ENCODE measurements around the gene SLC38A8.

The SLC38A8 gene

GRCh38 chr16:84013787-84014569, 28.6 kb downstream of the SLC38A8 start:
- peak; percentile 82 for ATAC-seq
- H3K36me3 Mint-ChIP-seq: no peaks in the 10 kb centered on the region
- H3K9me3 Mint-ChIP-seq: peaks cover 9% of the 10 kb centered on the region
- peak; percentile 15 to 75 for DNase-seq (ENCODE audit: low spot score in 2 of 2)
- peak overlapping the region; percentile 34 for H3K4me3 Mint-ChIP-seq
- peaks cover 10% of the 10 kb centered on the region for H3K4me1 Mint-ChIP-seq
- peak overlapping the region; percentile 54 for H3K27ac Mint-ChIP-seq

GRCh38 chr16:84009282-84009681, 33.3 kb downstream of the SLC38A8 start:
- H3K4me3 Mint-ChIP-seq: no peak overlapping the region
- H3K36me3 Mint-ChIP-seq: no peaks in the 10 kb centered on the region
- no peak overlapping the region for H3K27ac Mint-ChIP-seq
- ATAC-seq: no peak
- H3K4me1 Mint-ChIP-seq: peaks cover 3% of the 10 kb centered on the region
- no peaks in the 10 kb centered on the region for H3K9me3 Mint-ChIP-seq
- DNase-seq (ENCODE audit: low spot score in 2 of 2): no peak

GRCh38 chr16:84007965-84008364, 34.6 kb downstream of the SLC38A8 start:
- Mint-ChIP-seq H3K27ac (no peak overlapping the region), H3K36me3 (no peaks in the 10 kb centered on the region), H3K4me1 (no peaks in the 10 kb centered on the region), H3K9me3 (no peaks in the 10 kb centered on the region), H3K4me3 (no peak overlapping the region)
- ATAC-seq (no peak), DNase-seq (ENCODE audit: low spot score in 2 of 2) (no peak)

- DNase-seq (ENCODE audit: low spot score in 2 of 2) (no peak), ATAC-seq (no peak)
- Mint-ChIP-seq H3K4me3 (no peak overlapping the region), H3K9me3 (no peaks in the 10 kb centered on the region), H3K27ac (no peak overlapping the region), H3K4me1 (no peaks in the 10 kb centered on the region), H3K36me3 (no peaks in the 10 kb centered on the region)
Measured at GRCh38 chr16:84007520-84007919, 35.1 kb downstream of the SLC38A8 start.

- Mint-ChIP-seq H3K27ac (no peak overlapping the region), H3K4me1 (no peaks in the 10 kb centered on the region), H3K4me3 (no peak overlapping the region), H3K9me3 (no peaks in the 10 kb centered on the region), H3K36me3 (no peaks in the 10 kb centered on the region)
- no peak for ATAC-seq
- no peak for DNase-seq (ENCODE audit: low spot score in 2 of 2)
Measured at GRCh38 chr16:84005391-84005790, 37.2 kb downstream of the SLC38A8 start.

GRCh38 chr16:84004442-84004841, 38.2 kb downstream of the SLC38A8 start:
- ATAC-seq: no peak
- Mint-ChIP-seq H3K27ac (no peak overlapping the region), H3K36me3 (no peaks in the 10 kb centered on the region), H3K4me1 (no peaks in the 10 kb centered on the region), H3K4me3 (no peak overlapping the region), H3K9me3 (no peaks in the 10 kb centered on the region)
- DNase-seq (ENCODE audit: low spot score in 2 of 2): no peak

- H3K9me3 Mint-ChIP-seq: no peaks in the 10 kb centered on the region
- H3K4me1 Mint-ChIP-seq: no peaks in the 10 kb centered on the region
- ATAC-seq (no peak), DNase-seq (ENCODE audit: low spot score in 2 of 2) (no peak)
- no peaks in the 10 kb centered on the region for H3K36me3 Mint-ChIP-seq
- H3K4me3 Mint-ChIP-seq: no peak overlapping the region
- H3K27ac Mint-ChIP-seq: no peak overlapping the region
Measured at GRCh38 chr16:84003038-84003437, 39.6 kb downstream of the SLC38A8 start.

GRCh38 chr16:84001726-84002125, 40.9 kb downstream of the SLC38A8 start:
- no peaks in the 10 kb centered on the region for H3K4me1 Mint-ChIP-seq
- no peak overlapping the region for H3K27ac Mint-ChIP-seq
- ATAC-seq (no peak), DNase-seq (ENCODE audit: low spot score in 2 of 2) (no peak)
- H3K36me3 Mint-ChIP-seq: no peaks in the 10 kb centered on the region
- no peak overlapping the region for H3K4me3 Mint-ChIP-seq
- H3K9me3 Mint-ChIP-seq: no peaks in the 10 kb centered on the region

- H3K4me3 Mint-ChIP-seq: no peak overlapping the region
- ATAC-seq (no peak), DNase-seq (ENCODE audit: low spot score in 2 of 2) (no peak)
- no peaks in the 10 kb centered on the region for H3K9me3 Mint-ChIP-seq
- H3K36me3 Mint-ChIP-seq: no peaks in the 10 kb centered on the region
- no peaks in the 10 kb centered on the region for H3K4me1 Mint-ChIP-seq
- no peak overlapping the region for H3K27ac Mint-ChIP-seq
Measured at GRCh38 chr16:84000989-84001642, 41.5 kb downstream of the SLC38A8 start.

GRCh38 chr16:83998091-83998490, 44.5 kb downstream of the SLC38A8 start:
- Mint-ChIP-seq H3K9me3 (no peaks in the 10 kb centered on the region), H3K4me1 (no peaks in the 10 kb centered on the region), H3K4me3 (no peak overlapping the region), H3K27ac (no peak overlapping the region), H3K36me3 (no peaks in the 10 kb centered on the region)
- DNase-seq (ENCODE audit: low spot score in 2 of 2) (no peak), ATAC-seq (no peak)

GRCh38 chr16:83996481-83997252, 45.9 kb downstream of the SLC38A8 start:
- Mint-ChIP-seq H3K9me3 (no peaks in the 10 kb centered on the region), H3K4me3 (no peak overlapping the region), H3K4me1 (no peaks in the 10 kb centered on the region), H3K27ac (no peak overlapping the region), H3K36me3 (no peaks in the 10 kb centered on the region)
- ATAC-seq (peak; percentile 42), DNase-seq (ENCODE audit: low spot score in 2 of 2) (no peak)

- Mint-ChIP-seq H3K27ac (no peak overlapping the region), H3K4me1 (no peaks in the 10 kb centered on the region), H3K9me3 (no peaks in the 10 kb centered on the region), H3K36me3 (no peaks in the 10 kb centered on the region), H3K4me3 (no peak overlapping the region)
- ATAC-seq: no peak
- no peak for DNase-seq (ENCODE audit: low spot score in 2 of 2)
Measured at GRCh38 chr16:83995754-83996153, 46.8 kb downstream of the SLC38A8 start.

- no peaks in the 10 kb centered on the region for H3K36me3 Mint-ChIP-seq
- no peak overlapping the region for H3K27ac Mint-ChIP-seq
- no peak for DNase-seq (ENCODE audit: low spot score in 2 of 2)
- no peak overlapping the region for H3K4me3 Mint-ChIP-seq
- H3K9me3 Mint-ChIP-seq: no peaks in the 10 kb centered on the region
- ATAC-seq: no peak
- H3K4me1 Mint-ChIP-seq: no peaks in the 10 kb centered on the region
Measured at GRCh38 chr16:83994703-83995102, 47.9 kb downstream of the SLC38A8 start.

- no peak overlapping the region for H3K4me3 Mint-ChIP-seq
- H3K36me3 Mint-ChIP-seq: no peaks in the 10 kb centered on the region
- DNase-seq (ENCODE audit: low spot score in 2 of 2) (no peak), ATAC-seq (peak; percentile 8)
- H3K9me3 Mint-ChIP-seq: no peaks in the 10 kb centered on the region
- no peaks in the 10 kb centered on the region for H3K4me1 Mint-ChIP-seq
- H3K27ac Mint-ChIP-seq: no peak overlapping the region
Measured at GRCh38 chr16:83994087-83994486, 48.5 kb downstream of the SLC38A8 start.

- Mint-ChIP-seq H3K27ac (no peak overlapping the region), H3K9me3 (no peaks in the 10 kb centered on the region), H3K36me3 (no peaks in the 10 kb centered on the region), H3K4me1 (no peaks in the 10 kb centered on the region), H3K4me3 (no peak overlapping the region)
- DNase-seq (ENCODE audit: low spot score in 2 of 2): no peak
- no peak for ATAC-seq
Measured at GRCh38 chr16:83992624-83993023, 50.0 kb downstream of the SLC38A8 start.

- ATAC-seq: no peak
- H3K27ac Mint-ChIP-seq: no peak overlapping the region
- no peaks in the 10 kb centered on the region for H3K36me3 Mint-ChIP-seq
- no peaks in the 10 kb centered on the region for H3K4me1 Mint-ChIP-seq
- H3K9me3 Mint-ChIP-seq: no peaks in the 10 kb centered on the region
- no peak overlapping the region for H3K4me3 Mint-ChIP-seq
- no peak for DNase-seq (ENCODE audit: low spot score in 2 of 2)
Measured at GRCh38 chr16:83990492-83990891, 52.1 kb downstream of the SLC38A8 start.
